Endothelial cell of umbilical vein (primary cell): Measurements from ENCODE around the gene CCDC15. TPM values are rescaled to one million over a fixed set of nuclear protein-coding genes. Genes with fewer than 3 reads are reported as not detected.

Experiments
- BruUV-seq: library from RNA; stranded (reverse); fragments of 400-500 nt; replicated peaks from 2 replicates; lab custom pipeline; 2021; lab: Mats Ljungman, UMichigan
- CTCF ChIA-PET: fragments of 300-600, 350-600 bp; sonication (Branson Sonifier 250); formaldehyde crosslinking; loops from one replicate; lab custom pipeline; 2021; ENCODE audit warnings: antibody characterized with exemption, inconsistent platforms; lab: Charles Lee
- POLR2A ChIA-PET: fragments of 300-600, 350-600 bp; sonication (Branson Sonifier 250); formaldehyde crosslinking; loops from one replicate; lab custom pipeline; 2021; ENCODE audit warnings: antibody characterized with exemption, inconsistent platforms; lab: Charles Lee
- DNase-seq: peaks from one replicate; pipeline ENCODE4 v3.0.0-alpha.2; 2011; ENCODE audit warnings: low read depth, low spot score
- FAIRE-seq: peaks from 2 replicates; lab custom pipeline; 2011; peaks lifted over from hg19 to GRCh38; lab: Jason Lieb, UNC
- H2AFZ ChIP-seq: 2 replicates; pipeline ENCODE4 v1.6.0; 2012; ENCODE audit warnings: low read depth, low read length, control low read depth, inconsistent platforms
- H3K27ac ChIP-seq: 2 replicates; pipeline ENCODE4 v1.5.1; 2011; ENCODE audit warnings: low read depth, mild to moderate bottlenecking, control low read depth, low read length, moderate library complexity; ENCODE audit not compliant: insufficient read depth
- H3K27me3 ChIP-seq, 2 experiments: 2 replicates each; pipeline versions ENCODE4 v1.6.0 to v1.6.1; 2011; ENCODE audit warnings: low read length in 2 of 2, mixed read lengths in 1 of 2; ENCODE audit not compliant: control insufficient read depth in 2 of 2, insufficient read depth in 2 of 2
- H3K36me3 ChIP-seq, 2 experiments: 2 replicates in 1 of 2; 3 replicates in 1 of 2; pipeline ENCODE4 v1.5.1; 2011; ENCODE audit warnings: low read length in 2 of 2, mild to moderate bottlenecking in 1 of 2, moderate library complexity in 1 of 2; ENCODE audit not compliant: control insufficient read depth in 2 of 2, insufficient read depth in 2 of 2; ENCODE audit errors: extremely low read depth in 1 of 2
- H3K4me1 ChIP-seq: 3 replicates; pipeline ENCODE4 v1.5.1; 2011; ENCODE audit warnings: mild to moderate bottlenecking, low read length; ENCODE audit not compliant: control insufficient read depth, insufficient read depth; ENCODE audit errors: extremely low read depth
- H3K4me2 ChIP-seq: 2 replicates; pipeline ENCODE4 v1.6.1; 2011; ENCODE audit warnings: low read length, control low read depth, mixed read lengths; ENCODE audit not compliant: insufficient read depth
- H3K4me3 ChIP-seq, 3 experiments: fragments of 200-600 bp in 1 of 3; sonication (generic), shearing (Covaris generic) in 1 of 3; replicated peaks in 1 of 3; 2 replicates each; pipeline ENCODE4 v1.5.1; 2011 to 2016; ENCODE audit warnings: control low read depth in 3 of 3, low read length in 3 of 3, mild to moderate bottlenecking in 2 of 3, inconsistent platforms in 1 of 3, low read depth in 1 of 3, moderate library complexity in 1 of 3; ENCODE audit not compliant: insufficient read depth in 1 of 3
- H3K79me2 ChIP-seq: 2 replicates; pipeline ENCODE4 v1.6.0; 2012; ENCODE audit warnings: low read length, inconsistent platforms; ENCODE audit not compliant: control insufficient read depth, insufficient read depth
- H3K9ac ChIP-seq: replicated peaks from 2 replicates; pipeline ENCODE3; 2011; ENCODE audit warnings: low read length, control low read depth; ENCODE audit not compliant: insufficient read depth; ENCODE audit errors: extremely low read depth
- H3K9me1 ChIP-seq: replicated peaks from 3 replicates; pipeline ENCODE4 v1.6.0; 2011; ENCODE audit warnings: mild to moderate bottlenecking, low read length; ENCODE audit not compliant: control insufficient read depth, insufficient read depth; ENCODE audit errors: extremely low read depth
- H3K9me3 ChIP-seq: replicated peaks from 2 replicates; pipeline ENCODE4 v1.5.1; 2012; ENCODE audit warnings: low read length, inconsistent platforms; ENCODE audit not compliant: control insufficient read depth, insufficient read depth
- H4K20me1 ChIP-seq: replicated peaks from 2 replicates; pipeline ENCODE3; 2011; ENCODE audit warnings: mild to moderate bottlenecking, low read length; ENCODE audit not compliant: control insufficient read depth, insufficient read depth; ENCODE audit errors: extremely low read depth
- EZH2 ChIP-seq: IDR thresholded peaks from 2 replicates; pipeline ENCODE4 v1.6.1; 2012; ENCODE audit warnings: borderline replicate concordance, low read depth, mild to moderate bottlenecking, moderate library complexity, low read length, inconsistent platforms; ENCODE audit not compliant: severe bottlenecking
- FOS ChIP-seq: IDR thresholded peaks from 2 replicates; pipeline ENCODE4 v1.6.1; 2011; ENCODE audit warnings: mild to moderate bottlenecking, low read length, moderate library complexity, borderline replicate concordance; ENCODE audit not compliant: insufficient read depth
- GATA2 ChIP-seq: IDR thresholded peaks from 2 replicates; pipeline ENCODE4 v1.7.0; 2011; ENCODE audit warnings: low read depth, mild to moderate bottlenecking, moderate library complexity, mixed read lengths, low read length; ENCODE audit not compliant: insufficient read length, insufficient read depth
- JUN ChIP-seq: IDR thresholded peaks from 2 replicates; pipeline ENCODE4 v1.6.1; 2011; ENCODE audit warnings: borderline replicate concordance, low read depth; ENCODE audit not compliant: insufficient read length, insufficient read depth
- MAX ChIP-seq: IDR thresholded peaks from 2 replicates; pipeline ENCODE4 v1.6.1; 2011; ENCODE audit not compliant: insufficient read depth, insufficient read length
- MYC ChIP-seq: IDR thresholded peaks from one replicate; pipeline ENCODE4 v1.6.1; 2011; ENCODE audit warnings: mild to moderate bottlenecking, low read depth, low read length
- POLR2A ChIP-seq: IDR thresholded peaks from 2 replicates; pipeline ENCODE4 v1.6.1; 2012; ENCODE audit warnings: low read depth, mild to moderate bottlenecking, control low read depth, low read length
- POLR2AphosphoS5 ChIP-seq: IDR thresholded peaks from 2 replicates; pipeline ENCODE4 v1.6.1; 2012; ENCODE audit warnings: low read depth, mild to moderate bottlenecking, control low read depth, low read length, moderate library complexity; ENCODE audit not compliant: insufficient read depth
- dilution Hi-C: fragments of 300-500 bp; cut with MboI; formaldehyde crosslinking; loops from one replicate; pipeline ENCODE4 v1.15.0; 2019; ENCODE audit warnings: low sequenced_read_pairs; ENCODE audit not compliant: extremely low pct_ligation_motif_present
- intact Hi-C: fragments of 100-400 bp; cut with micrococcal nuclease; formaldehyde crosslinking; loops from one replicate; pipeline ENCODE4 v1.10.0; 2022
- polyA plus RNA-seq, 4 experiments: library from polyadenylated mRNA; depleted of rRNA in 3 of 4; stranded (reverse) in 3 of 4; unstranded in 1 of 4; fragments of >200 nt; gene quantifications; 2 replicates each; pipeline versions ENCODE4 v1.2.1 to v1.2.3, GENCODE V29; 2011 to 2012; ENCODE audit warnings: missing spikeins in 1 of 4
- total RNA-seq: library from RNA; stranded (reverse); gene quantifications from 2 replicates; pipeline ENCODE4 v1.2.3, GENCODE V29; 2021
- TF ChIP-seq, protein P1 (sequence below), 2 donors: IDR thresholded peaks; 1 replicate in 1 of 2; 2 replicates in 1 of 2; pipeline ENCODE4 v1.5.1; 2011; ENCODE audit warnings: low read length in 2 of 2, mild to moderate bottlenecking in 2 of 2, moderate library complexity in 2 of 2, control low read depth in 1 of 2, inconsistent platforms in 1 of 2, low read depth in 1 of 2; ENCODE audit not compliant: insufficient read depth in 1 of 2; ENCODE audit errors: extremely low read depth in 1 of 2

The CCDC15 gene
- total and polyA plus RNA-seq, 2 donors (not counting 3 experiments of a cell fraction or from before 2014, with no cell fraction given), result 0.75 to 3.8 TPM

GRCh38 chr11:124984512-124984854 is 30.5 kb downstream of the CCDC15 start:
- no peak overlapping the region for H3K27ac ChIP-seq
- dilution Hi-C loops, result no loop called here
- H3K27me3 ChIP-seq, result no peaks in the 10 kb centered on the region
- H3K79me2 ChIP-seq, result no peaks in the 10 kb centered on the region
- no peak overlapping the region for H3K4me2 ChIP-seq
- intact Hi-C loops, result no loop called here
- ChIA-PET CTCF (no interaction called here), POLR2A (no interaction called here)
- H3K4me1 ChIP-seq, result no peaks in the 10 kb centered on the region
- H3K4me3 ChIP-seq, result no peak overlapping the region
- no peaks in the 10 kb centered on the region for H4K20me1 ChIP-seq
- no peaks in the 10 kb centered on the region for H3K9me1 ChIP-seq
- TF ChIP-seq GATA2 (no peak), MAX (no peak), EZH2 (no peak), FOS (no peak), MYC (no peak), POLR2A (no peak), POLR2AphosphoS5 (no peak), JUN (no peak)
- TF ChIP-seq, protein P1, sequence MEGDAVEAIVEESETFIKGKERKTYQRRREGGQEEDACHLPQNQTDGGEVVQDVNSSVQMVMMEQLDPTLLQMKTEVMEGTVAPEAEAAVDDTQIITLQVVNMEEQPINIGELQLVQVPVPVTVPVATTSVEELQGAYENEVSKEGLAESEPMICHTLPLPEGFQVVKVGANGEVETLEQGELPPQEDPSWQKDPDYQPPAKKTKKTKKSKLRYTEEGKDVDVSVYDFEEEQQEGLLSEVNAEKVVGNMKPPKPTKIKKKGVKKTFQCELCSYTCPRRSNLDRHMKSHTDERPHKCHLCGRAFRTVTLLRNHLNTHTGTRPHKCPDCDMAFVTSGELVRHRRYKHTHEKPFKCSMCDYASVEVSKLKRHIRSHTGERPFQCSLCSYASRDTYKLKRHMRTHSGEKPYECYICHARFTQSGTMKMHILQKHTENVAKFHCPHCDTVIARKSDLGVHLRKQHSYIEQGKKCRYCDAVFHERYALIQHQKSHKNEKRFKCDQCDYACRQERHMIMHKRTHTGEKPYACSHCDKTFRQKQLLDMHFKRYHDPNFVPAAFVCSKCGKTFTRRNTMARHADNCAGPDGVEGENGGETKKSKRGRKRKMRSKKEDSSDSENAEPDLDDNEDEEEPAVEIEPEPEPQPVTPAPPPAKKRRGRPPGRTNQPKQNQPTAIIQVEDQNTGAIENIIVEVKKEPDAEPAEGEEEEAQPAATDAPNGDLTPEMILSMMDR (IDR thresholded peaks at IDR 0.05; ENCODE audit: extremely low read depth in 1 of 2, insufficient read depth in 1 of 2, low read depth in 1 of 2, low read length in 2 of 2), result no peak
- DNase-seq, result no peak
- no peak overlapping the region for H3K9ac ChIP-seq
- no TSS peak for BruUV-seq
- no peak overlapping the region for H2AFZ ChIP-seq
- no peaks in the 10 kb centered on the region for H3K36me3 ChIP-seq
- no peaks in the 10 kb centered on the region for H3K9me3 ChIP-seq
- FAIRE-seq, result no peak
